ENCODE data around the gene CDKAL1.
"Not testable (repeated sequence)": the region's sequence is repeated elsewhere in the genome, so short reads cannot be mapped to it uniquely, and the experiment has no call there.

Gene CDKAL1

GRCh38 chr6:21078497-21078896 is 544.2 kb downstream of the CDKAL1 start:
- DNase-seq (ENCODE audit: low spot score), result no peak

- no peak for DNase-seq (ENCODE audit: low spot score)
These were observed 545.3 kb downstream of the CDKAL1 start for GRCh38 chr6:21079468-21080048.

GRCh38 chr6:21080221-21080620 is 546.0 kb downstream of the CDKAL1 start:
- DNase-seq (ENCODE audit: low spot score), result no peak

- no peak for DNase-seq (ENCODE audit: low spot score)
These were observed 547.8 kb downstream of the CDKAL1 start for GRCh38 chr6:21082091-21082490.

GRCh38 chr6:21083708-21084107 is 549.5 kb downstream of the CDKAL1 start:
- no peak for DNase-seq (ENCODE audit: low spot score)

GRCh38 chr6:21084656-21085055 is 550.4 kb downstream of the CDKAL1 start:
- no peak for DNase-seq (ENCODE audit: low spot score)

- no peak for DNase-seq (ENCODE audit: low spot score)
These were observed 551.0 kb downstream of the CDKAL1 start for GRCh38 chr6:21085211-21085610.

- no peak for DNase-seq (ENCODE audit: low spot score)
These were observed 551.4 kb downstream of the CDKAL1 start for GRCh38 chr6:21085643-21086042.

GRCh38 chr6:21087188-21087587 is 552.9 kb downstream of the CDKAL1 start:
- no peak for DNase-seq (ENCODE audit: low spot score)

GRCh38 chr6:21091411-21091810 is 557.2 kb downstream of the CDKAL1 start:
- no peak for DNase-seq (ENCODE audit: low spot score)

- not testable (repeated sequence) for DNase-seq (ENCODE audit: low spot score)
These were observed 558.0 kb downstream of the CDKAL1 start for GRCh38 chr6:21092231-21092772.

GRCh38 chr6:21095462-21095861 is 561.2 kb downstream of the CDKAL1 start:
- DNase-seq (ENCODE audit: low spot score), result no peak

GRCh38 chr6:21098134-21098533 is 563.9 kb downstream of the CDKAL1 start:
- DNase-seq (ENCODE audit: low spot score), result no peak

- DNase-seq (ENCODE audit: low spot score), result peak; percentile 36
These were observed 564.5 kb downstream of the CDKAL1 start for GRCh38 chr6:21098744-21099143.

GRCh38 chr6:21099338-21100314 is 565.4 kb downstream of the CDKAL1 start:
- no peak for DNase-seq (ENCODE audit: low spot score)

- no peak for DNase-seq (ENCODE audit: low spot score)
These were observed 566.7 kb downstream of the CDKAL1 start for GRCh38 chr6:21100991-21101390.

GRCh38 chr6:21101694-21102093 is 567.4 kb downstream of the CDKAL1 start:
- DNase-seq (ENCODE audit: low spot score), result no peak

- DNase-seq (ENCODE audit: low spot score), result no peak
These were observed 567.9 kb downstream of the CDKAL1 start for GRCh38 chr6:21102201-21102600.

GRCh38 chr6:21102624-21103023 is 568.4 kb downstream of the CDKAL1 start:
- no peak for DNase-seq (ENCODE audit: low spot score)

- DNase-seq (ENCODE audit: low spot score), result no peak
These were observed 569.5 kb downstream of the CDKAL1 start for GRCh38 chr6:21103626-21104224.

- no peak for DNase-seq (ENCODE audit: low spot score)
These were observed 570.0 kb downstream of the CDKAL1 start for GRCh38 chr6:21104288-21104687.

GRCh38 chr6:21107796-21108195 is 573.5 kb downstream of the CDKAL1 start:
- no peak for DNase-seq (ENCODE audit: low spot score)
